Loucy (cell line): ENCODE results near the gene VPS25.

Experiments used
- EZH2phosphoT487 ChIP-seq: fragments of 200-600 bp; IDR thresholded peaks from 2 replicates; pipeline ENCODE4 v1.6.1; 2018; ENCODE audit warnings: antibody characterized with exemption, mild to moderate bottlenecking, moderate library complexity, borderline replicate concordance
- TF ChIP-seq, protein P1 (sequence below): fragments of 200-600 bp; sonication (generic); conservative IDR thresholded peaks from 2 replicates; pipeline ENCODE4 v1.5.1; 2014; ENCODE audit warnings: mild to moderate bottlenecking, antibody characterized with exemption, low read length

DNA sequence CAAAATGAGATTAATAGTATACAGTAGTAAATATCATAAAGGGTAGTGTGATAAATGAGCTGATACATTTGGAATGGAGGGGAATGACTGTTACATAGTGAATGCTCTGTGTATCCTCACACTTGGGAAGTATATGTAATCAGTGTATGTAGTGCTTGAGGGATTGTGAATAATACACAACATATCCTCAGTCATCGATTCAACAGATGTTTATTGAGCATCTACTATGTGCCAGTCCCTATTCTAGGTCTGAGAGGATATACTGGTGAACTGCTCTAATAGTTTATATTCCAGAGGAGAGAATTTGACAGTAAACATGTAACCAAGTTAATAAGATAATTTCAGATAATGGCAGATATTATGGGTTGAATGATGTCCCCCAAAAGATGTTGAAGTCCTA, 54.2 kb downstream of the VPS25 start:
- TF ChIP-seq, protein P1, sequence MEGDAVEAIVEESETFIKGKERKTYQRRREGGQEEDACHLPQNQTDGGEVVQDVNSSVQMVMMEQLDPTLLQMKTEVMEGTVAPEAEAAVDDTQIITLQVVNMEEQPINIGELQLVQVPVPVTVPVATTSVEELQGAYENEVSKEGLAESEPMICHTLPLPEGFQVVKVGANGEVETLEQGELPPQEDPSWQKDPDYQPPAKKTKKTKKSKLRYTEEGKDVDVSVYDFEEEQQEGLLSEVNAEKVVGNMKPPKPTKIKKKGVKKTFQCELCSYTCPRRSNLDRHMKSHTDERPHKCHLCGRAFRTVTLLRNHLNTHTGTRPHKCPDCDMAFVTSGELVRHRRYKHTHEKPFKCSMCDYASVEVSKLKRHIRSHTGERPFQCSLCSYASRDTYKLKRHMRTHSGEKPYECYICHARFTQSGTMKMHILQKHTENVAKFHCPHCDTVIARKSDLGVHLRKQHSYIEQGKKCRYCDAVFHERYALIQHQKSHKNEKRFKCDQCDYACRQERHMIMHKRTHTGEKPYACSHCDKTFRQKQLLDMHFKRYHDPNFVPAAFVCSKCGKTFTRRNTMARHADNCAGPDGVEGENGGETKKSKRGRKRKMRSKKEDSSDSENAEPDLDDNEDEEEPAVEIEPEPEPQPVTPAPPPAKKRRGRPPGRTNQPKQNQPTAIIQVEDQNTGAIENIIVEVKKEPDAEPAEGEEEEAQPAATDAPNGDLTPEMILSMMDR: no peak
- TF ChIP-seq EZH2phosphoT487: no peak
